Measurements from ENCODE around the gene HMCN1. TPM values are rescaled to one million over a fixed set of nuclear protein-coding genes. Genes with fewer than 3 reads are reported as not detected.

The HMCN1 gene
- total and polyA plus RNA-seq, 2 experiments from 2014 or later = 1.6 to 8.7 TPM

DNA sequence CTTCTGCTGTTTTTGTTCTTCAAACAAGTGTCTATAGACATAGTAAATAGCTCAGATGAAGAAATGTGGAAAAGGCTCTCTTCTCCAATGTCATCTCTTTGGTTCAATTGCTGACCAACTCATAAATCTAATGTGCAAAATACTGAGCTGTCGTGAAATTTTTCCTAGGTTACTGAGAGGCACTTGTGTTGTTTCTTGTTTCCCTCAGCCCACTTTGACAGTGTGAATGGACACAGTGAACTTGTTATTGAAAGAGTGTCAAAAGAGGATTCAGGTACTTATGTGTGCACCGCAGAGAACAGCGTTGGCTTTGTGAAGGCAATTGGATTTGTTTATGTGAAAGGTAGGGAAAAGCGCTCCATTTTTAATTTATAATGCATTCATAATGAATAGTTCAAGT, 395.6 kb downstream of the HMCN1 start:
- Mint-ChIP-seq H3K4me3 (no peak overlapping the region), H3K4me1 (no peaks in the 10 kb centered on the region), H3K9me3 (no peaks in the 10 kb centered on the region), H3K27me3 (ENCODE audit: insufficient read depth, low read depth, poor library complexity) (no peaks in the 10 kb centered on the region), H3K36me3 (ENCODE audit: low read depth) (no peaks in the 10 kb centered on the region), H3K27ac (no peak overlapping the region)
- H3K27me3 ChIP-seq (ENCODE audit: insufficient read depth) = no peaks in the 10 kb centered on the region
- H3F3A ChIP-seq (replicated peaks; ENCODE audit: low read depth) = no peaks in the 10 kb centered on the region
- no peak overlapping the region for H3K4me3 ChIP-seq
- H4K20me1 ChIP-seq (replicated peaks; ENCODE audit: insufficient read depth) = no peaks in the 10 kb centered on the region
- no peak for ATAC-seq
- no peak for DNase-seq (ENCODE audit: low spot score)
- H3K4me2 ChIP-seq = no peak overlapping the region
- no peaks in the 10 kb centered on the region for H3K79me2 ChIP-seq (replicated peaks; ENCODE audit: insufficient read depth)
- H3K9me2 ChIP-seq (ENCODE audit: insufficient read depth) = no peaks in the 10 kb centered on the region
- H3K27ac ChIP-seq (ENCODE audit: low read depth) = no peak overlapping the region
- no peaks in the 10 kb centered on the region for H3K36me3 ChIP-seq (ENCODE audit: insufficient read depth)
- no peaks in the 10 kb centered on the region for H3K4me1 ChIP-seq (ENCODE audit: insufficient read depth)
- TF ChIP-seq ZNF331 (CRISPR knock-in tag; IDR thresholded peaks at IDR 0.05; ENCODE audit: low read depth) (no peak), NANOG (IDR thresholded peaks at IDR 0.05; ENCODE audit: borderline replicate concordance) (no peak), JUNB (IDR thresholded peaks at IDR 0.05; ENCODE audit: unreplicated experiment) (no peak), EZH2 (IDR thresholded peaks at IDR 0.05; ENCODE audit: low read depth, unreplicated experiment) (no peak), CREB1 (CRISPR knock-in tag; IDR thresholded peaks at IDR 0.05; ENCODE audit: low read depth) (no peak), ZNF114 (CRISPR knock-in tag; IDR thresholded peaks at IDR 0.05) (no peak), STAT1 (IDR thresholded peaks at IDR 0.05; ENCODE audit: unreplicated experiment) (no peak), EZH2phosphoT487 (IDR thresholded peaks at IDR 0.05; ENCODE audit: unreplicated experiment) (no peak), POLR2AphosphoS5 (IDR thresholded peaks at IDR 0.05; ENCODE audit: low read depth) (no peak)
- TF ChIP-seq, protein P1, sequence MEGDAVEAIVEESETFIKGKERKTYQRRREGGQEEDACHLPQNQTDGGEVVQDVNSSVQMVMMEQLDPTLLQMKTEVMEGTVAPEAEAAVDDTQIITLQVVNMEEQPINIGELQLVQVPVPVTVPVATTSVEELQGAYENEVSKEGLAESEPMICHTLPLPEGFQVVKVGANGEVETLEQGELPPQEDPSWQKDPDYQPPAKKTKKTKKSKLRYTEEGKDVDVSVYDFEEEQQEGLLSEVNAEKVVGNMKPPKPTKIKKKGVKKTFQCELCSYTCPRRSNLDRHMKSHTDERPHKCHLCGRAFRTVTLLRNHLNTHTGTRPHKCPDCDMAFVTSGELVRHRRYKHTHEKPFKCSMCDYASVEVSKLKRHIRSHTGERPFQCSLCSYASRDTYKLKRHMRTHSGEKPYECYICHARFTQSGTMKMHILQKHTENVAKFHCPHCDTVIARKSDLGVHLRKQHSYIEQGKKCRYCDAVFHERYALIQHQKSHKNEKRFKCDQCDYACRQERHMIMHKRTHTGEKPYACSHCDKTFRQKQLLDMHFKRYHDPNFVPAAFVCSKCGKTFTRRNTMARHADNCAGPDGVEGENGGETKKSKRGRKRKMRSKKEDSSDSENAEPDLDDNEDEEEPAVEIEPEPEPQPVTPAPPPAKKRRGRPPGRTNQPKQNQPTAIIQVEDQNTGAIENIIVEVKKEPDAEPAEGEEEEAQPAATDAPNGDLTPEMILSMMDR (conservative IDR thresholded peaks at IDR 0.05; ENCODE audit: low read depth in 2 of 2) = no peak
- TF ChIP-seq, protein P2, sequence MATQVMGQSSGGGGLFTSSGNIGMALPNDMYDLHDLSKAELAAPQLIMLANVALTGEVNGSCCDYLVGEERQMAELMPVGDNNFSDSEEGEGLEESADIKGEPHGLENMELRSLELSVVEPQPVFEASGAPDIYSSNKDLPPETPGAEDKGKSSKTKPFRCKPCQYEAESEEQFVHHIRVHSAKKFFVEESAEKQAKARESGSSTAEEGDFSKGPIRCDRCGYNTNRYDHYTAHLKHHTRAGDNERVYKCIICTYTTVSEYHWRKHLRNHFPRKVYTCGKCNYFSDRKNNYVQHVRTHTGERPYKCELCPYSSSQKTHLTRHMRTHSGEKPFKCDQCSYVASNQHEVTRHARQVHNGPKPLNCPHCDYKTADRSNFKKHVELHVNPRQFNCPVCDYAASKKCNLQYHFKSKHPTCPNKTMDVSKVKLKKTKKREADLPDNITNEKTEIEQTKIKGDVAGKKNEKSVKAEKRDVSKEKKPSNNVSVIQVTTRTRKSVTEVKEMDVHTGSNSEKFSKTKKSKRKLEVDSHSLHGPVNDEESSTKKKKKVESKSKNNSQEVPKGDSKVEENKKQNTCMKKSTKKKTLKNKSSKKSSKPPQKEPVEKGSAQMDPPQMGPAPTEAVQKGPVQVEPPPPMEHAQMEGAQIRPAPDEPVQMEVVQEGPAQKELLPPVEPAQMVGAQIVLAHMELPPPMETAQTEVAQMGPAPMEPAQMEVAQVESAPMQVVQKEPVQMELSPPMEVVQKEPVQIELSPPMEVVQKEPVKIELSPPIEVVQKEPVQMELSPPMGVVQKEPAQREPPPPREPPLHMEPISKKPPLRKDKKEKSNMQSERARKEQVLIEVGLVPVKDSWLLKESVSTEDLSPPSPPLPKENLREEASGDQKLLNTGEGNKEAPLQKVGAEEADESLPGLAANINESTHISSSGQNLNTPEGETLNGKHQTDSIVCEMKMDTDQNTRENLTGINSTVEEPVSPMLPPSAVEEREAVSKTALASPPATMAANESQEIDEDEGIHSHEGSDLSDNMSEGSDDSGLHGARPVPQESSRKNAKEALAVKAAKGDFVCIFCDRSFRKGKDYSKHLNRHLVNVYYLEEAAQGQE (IDR thresholded peaks at IDR 0.05; ENCODE audit: unreplicated experiment) = no peak
- TF ChIP-seq, protein P3, sequence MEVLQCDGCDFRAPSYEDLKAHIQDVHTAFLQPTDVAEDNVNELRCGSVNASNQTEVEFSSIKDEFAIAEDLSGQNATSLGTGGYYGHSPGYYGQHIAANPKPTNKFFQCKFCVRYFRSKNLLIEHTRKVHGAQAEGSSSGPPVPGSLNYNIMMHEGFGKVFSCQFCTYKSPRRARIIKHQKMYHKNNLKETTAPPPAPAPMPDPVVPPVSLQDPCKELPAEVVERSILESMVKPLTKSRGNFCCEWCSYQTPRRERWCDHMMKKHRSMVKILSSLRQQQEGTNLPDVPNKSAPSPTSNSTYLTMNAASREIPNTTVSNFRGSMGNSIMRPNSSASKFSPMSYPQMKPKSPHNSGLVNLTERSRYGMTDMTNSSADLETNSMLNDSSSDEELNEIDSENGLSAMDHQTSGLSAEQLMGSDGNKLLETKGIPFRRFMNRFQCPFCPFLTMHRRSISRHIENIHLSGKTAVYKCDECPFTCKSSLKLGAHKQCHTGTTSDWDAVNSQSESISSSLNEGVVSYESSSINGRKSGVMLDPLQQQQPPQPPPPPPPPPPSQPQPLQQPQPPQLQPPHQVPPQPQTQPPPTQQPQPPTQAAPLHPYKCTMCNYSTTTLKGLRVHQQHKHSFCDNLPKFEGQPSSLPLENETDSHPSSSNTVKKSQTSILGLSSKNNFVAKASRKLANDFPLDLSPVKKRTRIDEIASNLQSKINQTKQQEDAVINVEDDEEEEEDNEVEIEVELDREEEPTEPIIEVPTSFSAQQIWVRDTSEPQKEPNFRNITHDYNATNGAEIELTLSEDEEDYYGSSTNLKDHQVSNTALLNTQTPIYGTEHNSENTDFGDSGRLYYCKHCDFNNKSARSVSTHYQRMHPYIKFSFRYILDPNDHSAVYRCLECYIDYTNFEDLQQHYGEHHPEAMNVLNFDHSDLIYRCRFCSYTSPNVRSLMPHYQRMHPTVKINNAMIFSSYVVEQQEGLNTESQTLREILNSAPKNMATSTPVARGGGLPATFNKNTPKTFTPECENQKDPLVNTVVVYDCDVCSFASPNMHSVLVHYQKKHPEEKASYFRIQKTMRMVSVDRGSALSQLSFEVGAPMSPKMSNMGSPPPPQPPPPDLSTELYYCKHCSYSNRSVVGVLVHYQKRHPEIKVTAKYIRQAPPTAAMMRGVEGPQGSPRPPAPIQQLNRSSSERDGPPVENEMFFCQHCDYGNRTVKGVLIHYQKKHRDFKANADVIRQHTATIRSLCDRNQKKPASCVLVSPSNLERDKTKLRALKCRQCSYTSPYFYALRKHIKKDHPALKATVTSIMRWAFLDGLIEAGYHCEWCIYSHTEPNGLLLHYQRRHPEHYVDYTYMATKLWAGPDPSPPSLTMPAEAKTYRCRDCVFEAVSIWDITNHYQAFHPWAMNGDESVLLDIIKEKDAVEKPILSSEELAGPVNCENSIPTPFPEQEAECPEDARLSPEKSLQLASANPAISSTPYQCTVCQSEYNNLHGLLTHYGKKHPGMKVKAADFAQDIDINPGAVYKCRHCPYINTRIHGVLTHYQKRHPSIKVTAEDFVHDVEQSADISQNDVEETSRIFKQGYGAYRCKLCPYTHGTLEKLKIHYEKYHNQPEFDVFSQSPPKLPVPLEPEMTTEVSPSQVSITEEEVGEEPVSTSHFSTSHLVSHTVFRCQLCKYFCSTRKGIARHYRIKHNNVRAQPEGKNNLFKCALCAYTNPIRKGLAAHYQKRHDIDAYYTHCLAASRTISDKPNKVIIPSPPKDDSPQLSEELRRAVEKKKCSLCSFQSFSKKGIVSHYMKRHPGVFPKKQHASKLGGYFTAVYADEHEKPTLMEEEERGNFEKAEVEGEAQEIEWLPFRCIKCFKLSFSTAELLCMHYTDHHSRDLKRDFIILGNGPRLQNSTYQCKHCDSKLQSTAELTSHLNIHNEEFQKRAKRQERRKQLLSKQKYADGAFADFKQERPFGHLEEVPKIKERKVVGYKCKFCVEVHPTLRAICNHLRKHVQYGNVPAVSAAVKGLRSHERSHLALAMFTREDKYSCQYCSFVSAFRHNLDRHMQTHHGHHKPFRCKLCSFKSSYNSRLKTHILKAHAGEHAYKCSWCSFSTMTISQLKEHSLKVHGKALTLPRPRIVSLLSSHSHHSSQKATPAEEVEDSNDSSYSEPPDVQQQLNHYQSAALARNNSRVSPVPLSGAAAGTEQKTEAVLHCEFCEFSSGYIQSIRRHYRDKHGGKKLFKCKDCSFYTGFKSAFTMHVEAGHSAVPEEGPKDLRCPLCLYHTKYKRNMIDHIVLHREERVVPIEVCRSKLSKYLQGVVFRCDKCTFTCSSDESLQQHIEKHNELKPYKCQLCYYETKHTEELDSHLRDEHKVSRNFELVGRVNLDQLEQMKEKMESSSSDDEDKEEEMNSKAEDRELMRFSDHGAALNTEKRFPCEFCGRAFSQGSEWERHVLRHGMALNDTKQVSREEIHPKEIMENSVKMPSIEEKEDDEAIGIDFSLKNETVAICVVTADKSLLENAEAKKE (CRISPR knock-in tag; IDR thresholded peaks at IDR 0.05) = no peak
- TF ChIP-seq, protein P4, sequence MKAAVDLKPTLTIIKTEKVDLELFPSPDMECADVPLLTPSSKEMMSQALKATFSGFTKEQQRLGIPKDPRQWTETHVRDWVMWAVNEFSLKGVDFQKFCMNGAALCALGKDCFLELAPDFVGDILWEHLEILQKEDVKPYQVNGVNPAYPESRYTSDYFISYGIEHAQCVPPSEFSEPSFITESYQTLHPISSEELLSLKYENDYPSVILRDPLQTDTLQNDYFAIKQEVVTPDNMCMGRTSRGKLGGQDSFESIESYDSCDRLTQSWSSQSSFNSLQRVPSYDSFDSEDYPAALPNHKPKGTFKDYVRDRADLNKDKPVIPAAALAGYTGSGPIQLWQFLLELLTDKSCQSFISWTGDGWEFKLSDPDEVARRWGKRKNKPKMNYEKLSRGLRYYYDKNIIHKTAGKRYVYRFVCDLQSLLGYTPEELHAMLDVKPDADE (IDR thresholded peaks at IDR 0.05) = no peak
- no peak overlapping the region for H2AFZ ChIP-seq
